HG03439 (cell line): ENCODE results near the gene C19orf47.

ENCODE experiments used
- ATAC-seq: cut with Tn5 transposase; IDR thresholded peaks from one replicate; pipeline ENCODE4 v1.9.1; 2021; ENCODE audit warnings: mild to moderate bottlenecking, moderate library complexity; ENCODE audit not compliant: unreplicated experiment

The C19orf47 gene

GRCh38 chr19:40321076-40321475 is 27.1 kb downstream of the C19orf47 start:
- no peak for ATAC-seq

- ATAC-seq: no peak
These were observed 27.6 kb downstream of the C19orf47 start for GRCh38 chr19:40320558-40320935.

GRCh38 chr19:40317338-40317737 is 30.9 kb downstream of the C19orf47 start:
- ATAC-seq: no peak

- no peak for ATAC-seq
These were observed 32.3 kb downstream of the C19orf47 start for GRCh38 chr19:40315812-40316470.

GRCh38 chr19:40314656-40315055 is 33.5 kb downstream of the C19orf47 start:
- ATAC-seq: no peak

- no peak for ATAC-seq
These were observed 34.8 kb downstream of the C19orf47 start for GRCh38 chr19:40313229-40313983.

DNA sequence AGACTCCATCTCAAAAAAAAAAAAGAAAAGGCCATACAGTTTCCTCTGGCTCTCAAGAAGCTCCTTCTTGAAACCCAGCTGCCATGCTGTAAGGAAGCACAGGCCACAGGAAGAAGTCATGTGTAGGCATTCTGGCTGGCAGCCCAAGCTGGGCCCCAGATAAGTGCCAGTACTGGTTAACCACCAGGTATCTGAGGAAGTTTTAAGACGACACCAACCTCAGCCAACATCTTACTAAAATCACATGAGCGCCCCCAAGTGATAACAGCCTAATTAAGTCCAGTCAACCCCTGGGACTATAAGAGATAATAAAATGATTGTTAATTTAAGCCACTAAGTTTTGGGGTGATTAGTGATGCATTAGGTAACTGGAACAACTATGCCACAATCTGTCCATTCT is 35.7 kb downstream of the C19orf47 start:
- no peak for ATAC-seq

DNA sequence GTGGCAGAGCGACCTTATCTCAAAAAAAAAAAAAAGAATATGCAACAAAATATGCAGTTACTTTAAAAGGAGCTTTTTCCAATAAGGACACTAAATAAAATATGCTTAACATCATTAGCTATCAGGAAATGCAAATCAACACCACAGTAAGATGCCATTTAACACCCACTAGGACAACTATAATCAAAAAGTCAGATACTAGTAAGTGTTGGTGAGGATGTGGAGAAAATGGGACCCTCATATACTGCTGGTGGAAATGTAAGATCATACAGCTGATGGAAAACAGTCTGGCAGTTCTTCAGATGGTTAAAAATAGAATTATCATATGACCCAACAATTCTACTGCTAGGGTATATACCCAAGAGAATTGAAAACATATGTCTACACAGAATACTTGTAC is 38.5 kb downstream of the C19orf47 start:
- no peak for ATAC-seq

GRCh38 chr19:40305403-40305802 is 42.8 kb downstream of the C19orf47 start:
- no peak for ATAC-seq

DNA sequence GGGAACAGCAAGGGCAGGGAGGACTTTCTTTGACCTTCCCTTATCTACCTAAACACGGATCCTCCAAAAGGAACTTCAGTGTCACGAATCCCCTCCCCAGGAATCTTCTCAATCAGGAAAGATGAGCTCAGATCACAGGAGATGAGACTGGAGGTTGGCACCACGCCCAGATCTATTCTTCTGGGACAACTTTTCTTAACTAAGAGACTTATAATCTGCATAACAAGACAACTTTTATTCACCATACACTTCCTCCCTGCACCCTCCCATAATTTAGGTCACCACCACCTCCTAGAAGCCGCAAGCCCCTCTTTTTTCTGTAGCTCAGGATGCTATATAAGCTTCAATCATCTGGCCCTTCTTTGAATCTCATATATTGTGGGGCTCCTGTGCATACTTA is 43.9 kb downstream of the C19orf47 start:
- ATAC-seq: no peak

DNA sequence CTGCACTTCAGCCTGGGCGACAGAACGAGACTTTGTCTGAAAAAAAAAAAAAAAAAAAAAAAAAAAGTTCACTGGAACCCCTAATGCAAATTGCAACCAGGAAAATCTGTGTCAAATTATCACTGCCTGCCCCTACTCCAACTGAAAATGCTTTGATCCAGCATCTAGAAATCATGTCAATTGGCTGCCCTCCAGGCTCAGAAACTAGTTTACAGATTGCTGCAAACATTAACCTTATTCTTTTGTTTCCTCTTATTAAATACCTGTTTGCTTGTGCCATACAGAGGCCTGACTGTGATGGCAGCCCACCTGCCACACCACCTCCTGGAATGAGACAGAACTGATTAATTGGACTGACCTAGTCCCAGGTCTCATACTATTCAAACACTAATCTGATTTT is 44.4 kb downstream of the C19orf47 start:
- ATAC-seq: no peak

- ATAC-seq: no peak
These were observed 45.8 kb downstream of the C19orf47 start for GRCh38 chr19:40302224-40303011.

DNA sequence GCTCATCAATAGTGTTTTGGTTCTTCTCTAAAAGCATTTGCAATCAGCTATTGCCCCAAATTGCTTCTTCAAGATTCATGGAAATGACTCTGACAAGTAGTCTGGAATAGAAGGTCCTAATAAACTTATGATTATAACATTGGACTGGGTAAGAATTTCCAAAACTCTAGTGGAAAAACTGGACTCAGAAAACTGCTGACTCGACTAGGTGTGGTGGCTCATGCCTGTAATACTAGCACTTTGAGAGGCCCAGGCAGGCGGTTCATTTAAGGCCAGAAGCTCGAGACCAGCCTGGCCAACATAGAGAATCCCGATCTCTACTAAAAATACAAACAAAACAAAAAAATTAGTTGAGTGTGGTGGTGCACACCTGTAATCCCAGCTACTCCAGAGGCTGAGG is 47.5 kb downstream of the C19orf47 start:
- no peak for ATAC-seq

DNA sequence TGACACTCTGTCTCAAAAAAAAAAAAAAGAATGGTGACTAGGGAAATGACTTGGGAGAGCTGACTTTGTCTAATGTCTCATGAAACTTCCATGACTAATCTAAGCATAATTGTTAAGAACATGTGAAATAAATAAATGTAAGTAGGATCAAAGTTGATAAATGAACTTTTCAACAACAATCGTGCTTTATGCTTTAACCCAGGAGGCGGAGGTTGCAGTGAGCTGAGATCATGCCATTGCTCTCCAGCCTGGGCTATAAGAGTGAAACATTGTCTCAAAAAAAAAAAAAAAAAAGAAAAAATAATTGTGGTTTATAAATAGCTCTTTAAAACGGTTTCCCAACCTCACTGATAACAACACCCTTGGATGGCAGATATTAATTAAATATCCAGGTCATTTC is 50.2 kb downstream of the C19orf47 start:
- ATAC-seq: no peak

DNA sequence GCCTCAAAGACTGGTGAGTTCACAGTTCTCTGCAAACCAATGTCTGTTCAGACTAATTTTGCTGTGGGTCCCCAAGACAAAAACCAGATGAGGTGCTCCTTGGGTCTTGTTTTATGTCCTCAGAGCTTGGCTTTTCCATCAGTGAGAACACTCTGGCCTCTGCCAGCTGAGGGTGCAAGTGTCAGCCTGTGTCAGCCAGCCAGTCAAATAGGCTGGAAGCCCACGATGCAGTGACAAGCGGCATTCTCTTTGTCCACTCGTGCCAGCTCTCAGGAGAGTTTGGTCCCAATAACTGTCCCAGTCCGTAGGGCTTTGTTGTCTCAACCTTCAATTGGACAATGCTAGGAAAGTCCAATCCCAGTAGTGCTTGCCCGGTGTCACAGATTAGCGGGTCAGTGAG is 53.6 kb downstream of the C19orf47 start:
- ATAC-seq: no peak

DNA sequence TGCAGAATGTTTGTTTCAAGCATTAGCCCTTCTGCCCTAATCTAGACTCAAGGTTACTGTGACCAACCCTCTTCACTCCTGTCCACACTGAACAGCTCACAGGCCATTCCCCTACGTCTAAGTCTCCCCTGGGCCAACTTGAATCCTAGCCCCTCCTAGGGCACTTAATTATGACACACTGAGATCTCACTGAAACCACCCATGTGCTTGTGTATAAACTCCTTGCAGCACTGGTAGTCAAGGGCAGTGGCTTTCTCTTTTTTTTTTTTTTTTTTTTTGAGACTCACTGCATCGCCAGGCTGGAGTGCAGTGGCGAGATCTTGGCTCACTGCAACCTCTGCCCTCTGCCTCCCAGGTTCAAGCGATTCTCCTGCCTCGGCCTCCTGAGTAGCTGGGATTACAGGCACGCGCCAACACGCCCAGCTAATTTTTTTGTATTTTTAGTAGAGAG is 61.2 kb downstream of the C19orf47 start:
- ATAC-seq: no peak

DNA sequence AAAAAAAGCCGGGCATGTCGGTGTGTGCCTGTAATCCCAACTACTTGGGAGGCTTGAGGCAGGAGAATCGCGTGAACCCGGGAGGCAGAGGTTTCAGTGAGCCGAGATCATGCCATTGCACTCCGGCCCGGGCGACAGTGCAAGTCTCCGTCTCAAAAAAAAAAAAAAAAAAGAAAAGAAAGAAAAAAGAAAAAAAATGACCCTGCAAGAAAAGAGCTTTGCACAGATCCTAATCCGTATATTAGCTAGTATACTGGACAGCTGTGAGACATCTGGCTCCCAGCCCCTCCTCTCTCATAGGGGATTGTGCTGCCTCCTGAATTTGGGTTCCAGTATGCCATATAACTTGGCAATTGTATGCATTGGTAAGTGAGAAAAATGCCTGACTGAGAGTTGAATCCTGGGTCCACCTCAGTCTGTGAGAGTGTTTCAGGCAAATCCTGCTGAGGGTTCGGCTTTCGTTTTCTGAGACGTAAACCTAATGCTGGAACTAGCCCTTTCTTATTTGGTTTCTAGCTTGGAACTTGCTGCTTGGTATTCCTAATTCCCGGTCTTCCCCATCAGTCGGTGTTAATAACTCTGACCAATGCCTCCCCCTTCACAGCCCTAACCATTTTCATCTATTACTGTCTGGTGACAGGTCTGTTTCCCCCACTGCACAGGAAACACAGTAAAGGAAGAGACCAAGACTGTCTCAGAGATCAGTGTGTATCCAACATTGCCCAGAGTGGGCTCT is 61.8 kb downstream of the C19orf47 start:
- ATAC-seq: no peak

DNA sequence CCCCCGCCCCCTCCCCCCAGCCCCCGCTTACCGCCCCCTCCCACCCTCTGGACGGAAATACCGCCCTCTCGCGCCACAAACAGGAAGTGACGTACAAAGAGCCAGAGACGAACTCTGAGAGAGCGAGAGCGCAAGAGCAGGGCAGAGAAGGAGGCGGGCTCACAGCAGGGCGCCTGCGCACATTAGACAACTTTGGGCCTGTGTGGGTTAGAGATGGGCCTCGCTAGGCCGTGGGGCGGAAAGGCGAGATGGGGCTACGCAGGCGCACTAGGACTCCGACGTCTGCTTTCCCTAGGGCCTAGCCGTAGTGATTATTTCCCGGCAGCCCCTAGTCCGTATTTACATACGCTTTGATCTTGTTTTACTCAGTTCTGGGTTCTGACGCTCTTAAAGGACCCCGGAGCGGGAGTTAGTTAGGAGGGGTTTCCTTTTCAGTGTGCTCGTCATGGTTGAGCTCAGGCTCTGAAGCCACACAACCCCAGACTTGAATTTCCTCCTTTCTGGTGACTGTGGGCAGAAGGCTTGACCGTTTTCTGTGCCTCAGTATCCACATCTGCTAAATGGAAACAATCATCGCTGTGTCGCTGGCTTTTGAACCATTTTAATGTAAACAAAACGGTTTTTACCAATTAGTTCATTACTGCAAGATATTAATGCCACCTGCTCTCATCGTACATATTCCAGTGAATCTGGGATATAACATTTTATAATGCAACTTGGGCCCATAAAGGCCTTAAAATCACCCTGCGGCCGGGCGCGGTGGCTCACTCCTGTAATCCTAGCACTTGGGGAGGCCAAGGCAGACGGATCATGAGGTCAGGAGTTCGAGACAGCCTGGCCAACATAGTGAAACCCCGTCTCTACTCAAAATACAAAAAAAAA is 62.6 kb downstream of the C19orf47 start:
- ATAC-seq: peak; percentile 84

- peak; percentile 28 for ATAC-seq
These were observed 63.5 kb downstream of the C19orf47 start, which contains the start of gene AKT2 for GRCh38 chr19:40284501-40285352. TSS of gene AKT2 (minus strand) at chr19:40285345. CDS start at chr19:40265267, 20,078 bp downstream.
